ENCODE measurements around the gene TRAFD1. TPM values are rescaled to one million over a fixed set of nuclear protein-coding genes. Genes with fewer than 3 reads are reported as not detected.

The TRAFD1 gene
- total and polyA plus RNA-seq, 2 of the 13 experiments (the other 11 are each of a cell fraction or from before 2014, with no cell fraction given) = 9.5 to 20.9 TPM

- CTCF ChIA-PET (ENCODE audit: low intra/inter-chr PET ratio, low total read pairs) = interaction anchor here (1.6 to 2.4 kb wide), 2 partner anchors 183 to 188 kb away, joined by 3 to 28 read pairs; partner anchors contain the start of gene HECTD4
- TF ChIP-seq ZNF34 (CRISPR knock-in tag; IDR thresholded peaks at IDR 0.05; ENCODE audit: borderline replicate concordance) (no peak), SNAPC4 (CRISPR knock-in tag; IDR thresholded peaks at IDR 0.05) (no peak), REXO4 (CRISPR knock-in tag; IDR thresholded peaks at IDR 0.05; ENCODE audit: borderline replicate concordance) (no peak), ZKSCAN8 (CRISPR knock-in tag; IDR thresholded peaks at IDR 0.05; ENCODE audit: borderline replicate concordance) (no peak), ZNF614 (CRISPR knock-in tag; IDR thresholded peaks at IDR 0.05; ENCODE audit: borderline replicate concordance) (no peak), EZH2 (conservative IDR thresholded peaks at IDR 0.05; ENCODE audit: low read depth, low read length) (no peak), ZNF503 (CRISPR knock-in tag; IDR thresholded peaks at IDR 0.05) (no peak), ZNF646 (CRISPR knock-in tag; IDR thresholded peaks at IDR 0.05) (no peak), ZNF556 (CRISPR knock-in tag; IDR thresholded peaks at IDR 0.05; ENCODE audit: borderline replicate concordance) (no peak), PTBP1 (IDR thresholded peaks at IDR 0.05; ENCODE audit: low read depth, low read length, poor library complexity, severe bottlenecking) (no peak), ZNF572 (CRISPR knock-in tag; IDR thresholded peaks at IDR 0.05) (no peak)
Measured at GRCh38 chr12:112199136-112199535, 73.8 kb downstream of the TRAFD1 start.

More at GRCh38 chr12:112199136-112199535, 73.8 kb downstream of the TRAFD1 start:
- Histone ChIP-seq H3K9ac (ENCODE audit: insufficient read depth, low read depth, low read length) (no peak overlapping the region), H3K27ac (ENCODE audit: extremely low read length, insufficient read depth, low read length) (no peak overlapping the region), H3K4me1 (ENCODE audit: insufficient read depth, low read length) (no peaks in the 10 kb centered on the region), H3K79me2 (ENCODE audit: insufficient read depth, low read length) (no peaks in the 10 kb centered on the region), H2AFZ (ENCODE audit: low read length) (no peak overlapping the region), H3K27me3 (ENCODE audit: control insufficient read depth in 1 of 2, insufficient read depth in 2 of 2, low read length in 2 of 2) (no peaks in the 10 kb centered on the region), H4K20me1 (ENCODE audit: insufficient read depth, low read length) (no peaks in the 10 kb centered on the region), H3K4me3 (replicated peaks in 1 of 3; ENCODE audit: insufficient read depth in 1 of 3, low read depth in 2 of 3, low read length in 3 of 3) (no peak overlapping the region), H3K9me3 (ENCODE audit: low read length) (no peaks in the 10 kb centered on the region), H3K36me3 (replicated peaks in 1 of 2; ENCODE audit: control insufficient read depth in 1 of 2, insufficient read depth in 2 of 2, low read length in 2 of 2) (peaks cover under 1 to 35% of the 10 kb centered on the region in 2 experiments; a peak in 4 of 5 replicates), H3K4me2 (ENCODE audit: low read depth, low read length) (no peak overlapping the region)
- in situ Hi-C loops (cut with HindIII; ENCODE audit: extremely low pct_ligation_motif_present, low pct_unique_long_range_greater_than_20kb) (loop anchor here (5.0 kb wide), 1 partner anchor 188 kb away; no protein-coding TSS in a partner anchor), intact Hi-C loops (cut with micrococcal nuclease; ENCODE audit: unreplicated experiment) (loop anchor here (2.0 kb wide), 1 partner anchor 212 kb away; no protein-coding TSS in a partner anchor)
- POLR2A ChIA-PET = interaction anchor here (2.2 kb wide), 1 partner anchor 212 kb away, joined by 7 read pairs; no protein-coding TSS in a partner anchor
- FAIRE-seq = no peak
- DNase-seq (ENCODE audit: low spot score) = no peak
- no TSS peak for BruUV-seq (replicated peaks)
- ATAC-seq = no peak
- WGBS (ENCODE audit: low lambda C conversion rate) = 90% methylated on average over 4 of the region's 4 CpGs
